SK-N-SH (cell line): ENCODE measurements around the gene SPRR1B. TPM values are rescaled to one million over a fixed set of nuclear protein-coding genes. Genes with fewer than 3 reads are reported as not detected.

Experiments
- CTCF ChIA-PET: fragments of 300-600, 350-600 bp; formaldehyde crosslinking; extraction: SDS; loops from one replicate; lab custom pipeline; 2021; lab: Yijun Ruan, JAX
- POLR2A ChIA-PET: fragments of 350-600 bp; sonication (Branson Sonifier 250); formaldehyde crosslinking; extraction: SDS; loops from one replicate; lab custom pipeline; 2020; ENCODE audit warnings: antibody characterized with exemption, inconsistent platforms; lab: Yijun Ruan, JAX
- DNase-seq: peaks from one replicate; pipeline ENCODE4 v3.0.0; 2012
- H2AFZ ChIP-seq: fragments of 200-600 bp; sonication (generic); 2 replicates; pipeline ENCODE4 v1.8.1; 2016; ENCODE audit warnings: antibody characterized with exemption, mild to moderate bottlenecking, low read depth
- H3F3A ChIP-seq: fragments of 200-600 bp; sonication (generic); replicated peaks from 2 replicates; pipeline ENCODE3; 2016; ENCODE audit warnings: antibody characterized with exemption, mild to moderate bottlenecking; ENCODE audit not compliant: insufficient read depth
- H3K27ac ChIP-seq, 2 experiments: fragments of 200-500 bp in 1 of 2; fragments of 200-600 bp in 1 of 2; sonication (Bioruptor generic) in 1 of 2; sonication (generic), shearing (Covaris generic) in 1 of 2; 2 replicates each; pipeline versions ENCODE4 v1.5.1 to v1.6.1; 2014 to 2016; ENCODE audit warnings: low read depth in 2 of 2, inconsistent platforms in 1 of 2, low read length in 1 of 2, mild to moderate bottlenecking in 1 of 2, mixed read lengths in 1 of 2
- H3K27me3 ChIP-seq: fragments of 200-600 bp; sonication (generic), shearing (Covaris generic); 2 replicates; pipeline ENCODE4 v1.6.1; 2016; ENCODE audit warnings: mixed run types; ENCODE audit not compliant: insufficient read depth
- H3K36me3 ChIP-seq, 2 experiments: fragments of 200-500 bp in 1 of 2; fragments of 200-600 bp in 1 of 2; sonication (Bioruptor generic) in 1 of 2; sonication (generic) in 1 of 2; replicated peaks in 1 of 2; 2 replicates each; pipeline versions ENCODE3 to v1.5.1; 2014 to 2016; ENCODE audit warnings: low read length in 1 of 2, mild to moderate bottlenecking in 1 of 2; ENCODE audit not compliant: insufficient read depth in 2 of 2, control insufficient read depth in 1 of 2
- H3K4me1 ChIP-seq, 2 experiments: fragments of 200-500 bp in 1 of 2; fragments of 200-600 bp in 1 of 2; sonication (Bioruptor generic) in 1 of 2; sonication (generic), shearing (Covaris generic) in 1 of 2; 2 replicates each; pipeline versions ENCODE4 v1.5.1 to v1.6.1; 2014 to 2016; ENCODE audit warnings: low read depth in 1 of 2, low read length in 1 of 2, mixed run types in 1 of 2; ENCODE audit not compliant: insufficient read depth in 2 of 2, control insufficient read depth in 1 of 2
- H3K4me2 ChIP-seq: fragments of 200-600 bp; sonication (generic), shearing (Covaris generic); 2 replicates; pipeline ENCODE4 v1.6.1; 2017; ENCODE audit warnings: mixed run types
- H3K4me3 ChIP-seq, 2 experiments: fragments of 200-500 bp in 1 of 2; fragments of 200-600 bp in 1 of 2; sonication (Bioruptor generic) in 1 of 2; sonication (generic), shearing (Covaris generic) in 1 of 2; 2 replicates each; pipeline versions ENCODE4 v1.5.1 to v1.8.1; 2014 to 2016; ENCODE audit warnings: low read depth in 2 of 2, inconsistent platforms in 1 of 2, low read length in 1 of 2, mild to moderate bottlenecking in 1 of 2, mixed read lengths in 1 of 2, moderate library complexity in 1 of 2
- H3K79me2 ChIP-seq: fragments of 200-600 bp; sonication (generic); 2 replicates; pipeline ENCODE4 v1.8.1; 2017; ENCODE audit warnings: mild to moderate bottlenecking; ENCODE audit not compliant: insufficient read depth
- H3K9ac ChIP-seq: fragments of 200-600 bp; sonication (generic); 2 replicates; pipeline ENCODE4 v1.6.1; 2017; ENCODE audit warnings: mixed run types
- H3K9me2 ChIP-seq: fragments of 200-600 bp; sonication (generic); 2 replicates; pipeline ENCODE4 v1.6.1; 2017; ENCODE audit warnings: mixed run types
- H3K9me3 ChIP-seq: fragments of 200-600 bp; sonication (generic); 2 replicates; pipeline ENCODE4 v1.6.1; 2017; ENCODE audit warnings: mixed run types, mild to moderate bottlenecking, moderate library complexity
- H4K20me1 ChIP-seq: fragments of 200-600 bp; sonication (generic); 2 replicates; pipeline ENCODE4 v1.6.1; 2017; ENCODE audit warnings: mild to moderate bottlenecking, mixed run types; ENCODE audit not compliant: insufficient read depth
- EP300 ChIP-seq, 2 experiments: IDR thresholded peaks; 2 replicates each; pipeline versions ENCODE4 v1.4.0 to v1.6.1; 2012; ENCODE audit warnings: borderline replicate concordance in 1 of 2, low read depth in 1 of 2, low read length in 1 of 2
- EZH2phosphoT487 ChIP-seq: fragments of 200-600 bp; sonication (generic); IDR thresholded peaks from 2 replicates; pipeline ENCODE4 v1.6.1; 2017; ENCODE audit warnings: low read depth, mixed run types, mild to moderate bottlenecking, antibody characterized with exemption, moderate library complexity, borderline replicate concordance
- FOXJ3 ChIP-seq: sonication (generic); formaldehyde crosslinking; IDR thresholded peaks from 2 replicates; pipeline ENCODE4 v1.5.1; 2020; ENCODE audit warnings: mild to moderate bottlenecking, missing genetic modification reagents
- JUND ChIP-seq: IDR thresholded peaks from 2 replicates; pipeline ENCODE4 v1.4.0; 2012
- NFIC ChIP-seq: IDR thresholded peaks from 2 replicates; pipeline ENCODE4 v1.4.0; 2012; ENCODE audit warnings: borderline replicate concordance
- NRF1 ChIP-seq: IDR thresholded peaks from 2 replicates; pipeline ENCODE4 v1.6.1; 2012; ENCODE audit warnings: low read depth, mild to moderate bottlenecking, low read length
- POLR2AphosphoS5 ChIP-seq: IDR thresholded peaks from 2 replicates; pipeline ENCODE4 v1.6.1; 2012; ENCODE audit warnings: low read depth, low read length
- RAD21 ChIP-seq: IDR thresholded peaks from 2 replicates; pipeline ENCODE4 v1.6.1; 2012; ENCODE audit warnings: mild to moderate bottlenecking, low read length
- RCOR1 ChIP-seq: fragments of 150-350 bp; IDR thresholded peaks from 2 replicates; pipeline ENCODE4 v1.6.1; 2017; ENCODE audit warnings: antibody characterized with exemption, low read length
- SIN3A ChIP-seq: IDR thresholded peaks from 2 replicates; pipeline ENCODE4 v1.6.1; 2012; ENCODE audit warnings: low read depth, mild to moderate bottlenecking, low read length, moderate library complexity, borderline replicate concordance
- SMC3 ChIP-seq: IDR thresholded peaks from 2 replicates; pipeline ENCODE4 v1.6.1; 2012; ENCODE audit warnings: low read depth, low read length, improper control_type of control experiment
- TAF1 ChIP-seq: IDR thresholded peaks from 2 replicates; pipeline ENCODE4 v1.6.1; 2012; ENCODE audit warnings: low read depth, mild to moderate bottlenecking, low read length, moderate library complexity, borderline replicate concordance
- TCF12 ChIP-seq: IDR thresholded peaks from 2 replicates; pipeline ENCODE4 v1.4.0; 2012
- YY1 ChIP-seq: IDR thresholded peaks from 2 replicates; pipeline ENCODE4 v1.4.0; 2012; ENCODE audit warnings: low read depth, mild to moderate bottlenecking
- WGBS: methylation state at CpG from one replicate; pipeline ENCODE4 v1.1.6; 2017; ENCODE audit warnings: low lambda C conversion rate; 5-methylcytosine and 5-hydroxymethylcytosine counted together
- polyA plus RNA-seq, 3 experiments: library from polyadenylated mRNA; depleted of rRNA; stranded (reverse); fragments of >200 nt; gene quantifications; 2 replicates each; pipeline ENCODE4 v1.2.3, GENCODE V29; 2012
- TF ChIP-seq, protein P1 (sequence below): IDR thresholded peaks from 2 replicates; pipeline ENCODE4 v1.4.0; 2012; ENCODE audit warnings: low read depth
- TF ChIP-seq, protein P2 (sequence below): IDR thresholded peaks from 2 replicates; pipeline ENCODE4 v1.4.0; 2012; ENCODE audit warnings: low read depth, borderline replicate concordance
- TF ChIP-seq, protein P3 (sequence below): IDR thresholded peaks from 2 replicates; pipeline ENCODE4 v1.4.0; 2012; ENCODE audit warnings: low read depth, borderline replicate concordance
- TF ChIP-seq, protein P4 (sequence below): fragments of 150-350 bp; IDR thresholded peaks from 2 replicates; pipeline ENCODE4 v1.6.1; 2017; ENCODE audit warnings: antibody characterized with exemption, low read length, low read depth, borderline replicate concordance

Gene SPRR1B
- polyA plus RNA-seq, 1 of the 3 experiments (the other 2 are of a cell fraction), result not detected

DNA sequence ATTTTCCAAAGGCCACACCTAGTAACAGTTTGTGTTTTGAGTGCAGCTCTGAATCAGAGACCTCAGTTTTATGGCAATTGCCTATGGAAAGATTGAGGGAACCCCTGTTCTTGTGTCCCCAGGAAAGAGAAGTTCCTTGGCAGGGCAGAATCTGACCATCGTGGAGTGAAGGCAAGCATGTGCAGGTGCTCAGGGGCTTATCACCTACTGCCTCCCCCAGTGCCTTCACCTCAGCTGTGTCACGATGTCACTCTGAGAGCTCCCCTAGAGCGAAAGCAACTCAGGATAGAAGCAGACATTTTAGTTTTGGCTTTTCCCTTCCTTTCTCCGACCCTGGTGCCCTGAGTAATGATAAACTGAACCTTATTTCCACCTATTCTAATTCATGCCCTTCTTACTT, 48.9 kb upstream of the SPRR1B start:
- Histone ChIP-seq H3K27ac (no peak overlapping the region), H3K27me3 (no peaks in the 10 kb centered on the region), H3K36me3 (no peaks in the 10 kb centered on the region)
- no peak for DNase-seq
- no peak for TF ChIP-seq POLR2AphosphoS5
- TF ChIP-seq, protein P1, sequence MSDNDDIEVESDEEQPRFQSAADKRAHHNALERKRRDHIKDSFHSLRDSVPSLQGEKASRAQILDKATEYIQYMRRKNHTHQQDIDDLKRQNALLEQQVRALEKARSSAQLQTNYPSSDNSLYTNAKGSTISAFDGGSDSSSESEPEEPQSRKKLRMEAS, result no peak
- TF ChIP-seq RCOR1, result no peak
- no peak for TF ChIP-seq SIN3A
- TF ChIP-seq YY1, result no peak
- TF ChIP-seq TCF12, result no peak
- TF ChIP-seq TAF1, result no peak
- no peak for TF ChIP-seq FOXJ3 (CRISPR knock-in tag)
- TF ChIP-seq RAD21, result no peak
- TF ChIP-seq EP300 (IDR thresholded peaks at IDR 0.05; ENCODE audit: borderline replicate concordance in 1 of 2, low read depth in 1 of 2, low read length in 1 of 2), result no peak
- no peak for TF ChIP-seq NRF1
- TF ChIP-seq EZH2phosphoT487, result no peak
- TF ChIP-seq, protein P2, sequence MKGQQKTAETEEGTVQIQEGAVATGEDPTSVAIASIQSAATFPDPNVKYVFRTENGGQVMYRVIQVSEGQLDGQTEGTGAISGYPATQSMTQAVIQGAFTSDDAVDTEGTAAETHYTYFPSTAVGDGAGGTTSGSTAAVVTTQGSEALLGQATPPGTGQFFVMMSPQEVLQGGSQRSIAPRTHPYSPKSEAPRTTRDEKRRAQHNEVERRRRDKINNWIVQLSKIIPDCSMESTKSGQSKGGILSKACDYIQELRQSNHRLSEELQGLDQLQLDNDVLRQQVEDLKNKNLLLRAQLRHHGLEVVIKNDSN, result no peak
- TF ChIP-seq, protein P3, sequence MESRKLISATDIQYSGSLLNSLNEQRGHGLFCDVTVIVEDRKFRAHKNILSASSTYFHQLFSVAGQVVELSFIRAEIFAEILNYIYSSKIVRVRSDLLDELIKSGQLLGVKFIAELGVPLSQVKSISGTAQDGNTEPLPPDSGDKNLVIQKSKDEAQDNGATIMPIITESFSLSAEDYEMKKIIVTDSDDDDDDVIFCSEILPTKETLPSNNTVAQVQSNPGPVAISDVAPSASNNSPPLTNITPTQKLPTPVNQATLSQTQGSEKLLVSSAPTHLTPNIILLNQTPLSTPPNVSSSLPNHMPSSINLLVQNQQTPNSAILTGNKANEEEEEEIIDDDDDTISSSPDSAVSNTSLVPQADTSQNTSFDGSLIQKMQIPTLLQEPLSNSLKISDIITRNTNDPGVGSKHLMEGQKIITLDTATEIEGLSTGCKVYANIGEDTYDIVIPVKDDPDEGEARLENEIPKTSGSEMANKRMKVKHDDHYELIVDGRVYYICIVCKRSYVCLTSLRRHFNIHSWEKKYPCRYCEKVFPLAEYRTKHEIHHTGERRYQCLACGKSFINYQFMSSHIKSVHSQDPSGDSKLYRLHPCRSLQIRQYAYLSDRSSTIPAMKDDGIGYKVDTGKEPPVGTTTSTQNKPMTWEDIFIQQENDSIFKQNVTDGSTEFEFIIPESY, result no peak
- TF ChIP-seq JUND, result no peak
- TF ChIP-seq SMC3, result no peak
- no peak for TF ChIP-seq NFIC
- TF ChIP-seq, protein P4, sequence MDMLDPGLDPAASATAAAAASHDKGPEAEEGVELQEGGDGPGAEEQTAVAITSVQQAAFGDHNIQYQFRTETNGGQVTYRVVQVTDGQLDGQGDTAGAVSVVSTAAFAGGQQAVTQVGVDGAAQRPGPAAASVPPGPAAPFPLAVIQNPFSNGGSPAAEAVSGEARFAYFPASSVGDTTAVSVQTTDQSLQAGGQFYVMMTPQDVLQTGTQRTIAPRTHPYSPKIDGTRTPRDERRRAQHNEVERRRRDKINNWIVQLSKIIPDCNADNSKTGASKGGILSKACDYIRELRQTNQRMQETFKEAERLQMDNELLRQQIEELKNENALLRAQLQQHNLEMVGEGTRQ, result no peak
- TF ChIP-seq, all 33 proteins: peak for 0
- H3K79me2 ChIP-seq, result no peaks in the 10 kb centered on the region
- 0% methylated on average over 4 of the region's 4 CpGs for WGBS
- no peak overlapping the region for H3K4me2 ChIP-seq
- H4K20me1 ChIP-seq, result no peaks in the 10 kb centered on the region
- H3K9ac ChIP-seq, result no peak overlapping the region
- no peaks in the 10 kb centered on the region for H3K9me2 ChIP-seq
- no peaks in the 10 kb centered on the region for H3F3A ChIP-seq
- H2AFZ ChIP-seq, result no peak overlapping the region
- H3K4me1 ChIP-seq, result no peaks in the 10 kb centered on the region
- POLR2A ChIA-PET, result no interaction called here
- no peak overlapping the region for H3K4me3 ChIP-seq
- no peaks in the 10 kb centered on the region for H3K9me3 ChIP-seq
- CTCF ChIA-PET, result no interaction called here
